Panc1 (cell line): ENCODE data around the gene POFUT1. TPM values are rescaled to one million over a fixed set of nuclear protein-coding genes. Genes with fewer than 3 reads are reported as not detected.

Experiments
- ATAC-seq: fragments of 200-7000 bp; cut with Tn5 transposase; 2 replicates; pipeline ENCODE4 v1.9.1; 2020; ENCODE audit warnings: mild to moderate bottlenecking, moderate library complexity
- BruUV-seq: library from RNA; stranded (reverse); fragments of 400-500 nt; replicated peaks from 2 replicates; lab custom pipeline; 2021; lab: Mats Ljungman, UMichigan
- CTCF ChIA-PET: fragments of 300-600 bp; sonication (Branson Sonifier 250); formaldehyde crosslinking; loops from one replicate; lab custom pipeline; 2022; ENCODE audit warnings: antibody characterized with exemption; lab: Charles Lee
- POLR2A ChIA-PET: fragments of 300-600 bp; sonication (Branson Sonifier 250); formaldehyde crosslinking; loops from one replicate; lab custom pipeline; 2022; ENCODE audit warnings: antibody characterized with exemption; lab: Charles Lee
- DNase-seq: peaks from one replicate; pipeline ENCODE4 v3.0.0-alpha.2; 2010; ENCODE audit warnings: low read depth, low spot score
- H3K27ac ChIP-seq: 2 replicates; pipeline ENCODE4 v1.5.1; 2011; ENCODE audit warnings: mild to moderate bottlenecking, low read length, inconsistent platforms
- H3K27me3 ChIP-seq: fragments of 200-500 bp; sonication (Bioruptor generic); 2 replicates; pipeline ENCODE4 v1.6.0; 2014; ENCODE audit warnings: low read length, inconsistent platforms; ENCODE audit not compliant: control insufficient read depth, insufficient read depth
- H3K36me3 ChIP-seq: fragments of 200-500 bp; sonication (Bioruptor generic); 2 replicates; pipeline ENCODE4 v1.5.1; 2014; ENCODE audit warnings: inconsistent platforms, mild to moderate bottlenecking, low read length, moderate library complexity; ENCODE audit not compliant: control insufficient read depth, insufficient read depth
- H3K4me1 ChIP-seq: 2 replicates; pipeline ENCODE4 v1.5.1; 2011; ENCODE audit warnings: inconsistent platforms, mild to moderate bottlenecking, low read length, moderate library complexity; ENCODE audit not compliant: control insufficient read depth, insufficient read depth
- H3K4me3 ChIP-seq, 2 experiments: 2 replicates each; pipeline ENCODE4 v1.5.1; 2011 to 2012; ENCODE audit warnings: low read depth in 2 of 2, low read length in 2 of 2, mild to moderate bottlenecking in 2 of 2, inconsistent platforms in 1 of 2, moderate library complexity in 1 of 2
- H3K9me3 ChIP-seq: fragments of 200-500 bp; sonication (Bioruptor generic); 2 replicates; pipeline ENCODE4 v1.5.1; 2014; ENCODE audit warnings: low read depth, mild to moderate bottlenecking, inconsistent platforms, low read length, moderate library complexity; ENCODE audit not compliant: control insufficient read depth, insufficient read depth
- POLR2AphosphoS5 ChIP-seq: IDR thresholded peaks from 2 replicates; pipeline ENCODE4 v1.6.1; 2012; ENCODE audit warnings: mild to moderate bottlenecking, low read depth, low read length, moderate library complexity
- SIN3A ChIP-seq: IDR thresholded peaks from 2 replicates; pipeline ENCODE4 v1.6.1; 2012; ENCODE audit warnings: low read depth, mild to moderate bottlenecking, low read length, moderate library complexity, borderline replicate concordance; ENCODE audit not compliant: insufficient read depth
- TCF7L2 ChIP-seq: IDR thresholded peaks from 2 replicates; pipeline ENCODE4 v1.6.1; 2011; ENCODE audit warnings: mild to moderate bottlenecking, low read depth, low read length, inconsistent platforms
- in situ Hi-C: cut with HindIII; loops from 2 replicates; pipeline ENCODE4 v1.10.0; 2016; ENCODE audit warnings: low sequenced_read_pairs, low pct_unique_long_range_greater_than_20kb
- intact Hi-C: fragments of 100-400 bp; cut with micrococcal nuclease; formaldehyde crosslinking; loops from one replicate; pipeline ENCODE4 v1.10.0; 2022; ENCODE audit not compliant: unreplicated experiment
- total RNA-seq: library from RNA; stranded (reverse); gene quantifications from one replicate; pipeline ENCODE4 v1.2.1, GENCODE V29; 2021; ENCODE audit not compliant: unreplicated experiment
- TF ChIP-seq, protein P1 (sequence below): fragments of 450-650 bp; IDR thresholded peaks from 2 replicates; pipeline ENCODE4 v1.5.1; 2017; ENCODE audit warnings: mild to moderate bottlenecking
- TF ChIP-seq, protein P2 (sequence below), 2 experiments: IDR thresholded peaks; 2 replicates each; pipeline ENCODE4 v1.6.1; 2011 to 2012; ENCODE audit warnings: low read depth in 2 of 2, control low read depth in 1 of 2, low read length in 1 of 2, mild to moderate bottlenecking in 1 of 2, moderate library complexity in 1 of 2; ENCODE audit not compliant: insufficient read depth in 1 of 2

The POFUT1 gene
- total RNA-seq, 1 experiment from 2014 or later, result 138 TPM

DNA sequence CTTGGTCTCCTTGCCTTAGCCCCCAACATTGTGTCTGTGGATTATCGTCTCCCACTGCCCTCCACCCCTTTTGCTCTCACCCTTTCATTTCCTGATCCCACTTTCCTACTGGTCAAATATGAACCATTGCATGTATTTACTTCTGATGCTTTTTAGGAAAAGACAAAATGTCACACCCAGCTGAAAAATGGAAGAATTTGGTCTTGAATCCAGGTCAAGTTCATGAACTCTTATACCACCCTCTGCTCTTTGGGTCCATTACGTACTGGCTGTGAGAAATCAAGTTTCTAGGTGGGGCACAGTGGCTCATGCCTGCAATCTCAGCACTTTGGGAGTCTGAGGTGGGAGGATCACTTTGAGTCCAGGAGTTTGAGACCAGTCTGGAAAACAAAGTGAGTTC is 54.0 kb downstream of the POFUT1 start:
- ATAC-seq, result no peak
- in situ Hi-C loops (no loop called here), intact Hi-C loops (no loop called here)
- Histone ChIP-seq H3K4me1 (0 out of 2 replicates have a peak, but pooled peaks cover 2% of the 10 kb centered on the region), H3K4me3 (no peak overlapping the region), H3K36me3 (no peaks in the 10 kb centered on the region), H3K27me3 (no peaks in the 10 kb centered on the region), H3K27ac (no peak overlapping the region), H3K9me3 (no peaks in the 10 kb centered on the region)
- TF ChIP-seq SIN3A (no peak), TCF7L2 (no peak), POLR2AphosphoS5 (no peak)
- TF ChIP-seq, protein P1, sequence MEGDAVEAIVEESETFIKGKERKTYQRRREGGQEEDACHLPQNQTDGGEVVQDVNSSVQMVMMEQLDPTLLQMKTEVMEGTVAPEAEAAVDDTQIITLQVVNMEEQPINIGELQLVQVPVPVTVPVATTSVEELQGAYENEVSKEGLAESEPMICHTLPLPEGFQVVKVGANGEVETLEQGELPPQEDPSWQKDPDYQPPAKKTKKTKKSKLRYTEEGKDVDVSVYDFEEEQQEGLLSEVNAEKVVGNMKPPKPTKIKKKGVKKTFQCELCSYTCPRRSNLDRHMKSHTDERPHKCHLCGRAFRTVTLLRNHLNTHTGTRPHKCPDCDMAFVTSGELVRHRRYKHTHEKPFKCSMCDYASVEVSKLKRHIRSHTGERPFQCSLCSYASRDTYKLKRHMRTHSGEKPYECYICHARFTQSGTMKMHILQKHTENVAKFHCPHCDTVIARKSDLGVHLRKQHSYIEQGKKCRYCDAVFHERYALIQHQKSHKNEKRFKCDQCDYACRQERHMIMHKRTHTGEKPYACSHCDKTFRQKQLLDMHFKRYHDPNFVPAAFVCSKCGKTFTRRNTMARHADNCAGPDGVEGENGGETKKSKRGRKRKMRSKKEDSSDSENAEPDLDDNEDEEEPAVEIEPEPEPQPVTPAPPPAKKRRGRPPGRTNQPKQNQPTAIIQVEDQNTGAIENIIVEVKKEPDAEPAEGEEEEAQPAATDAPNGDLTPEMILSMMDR, result no peak
- TF ChIP-seq, protein P2, sequence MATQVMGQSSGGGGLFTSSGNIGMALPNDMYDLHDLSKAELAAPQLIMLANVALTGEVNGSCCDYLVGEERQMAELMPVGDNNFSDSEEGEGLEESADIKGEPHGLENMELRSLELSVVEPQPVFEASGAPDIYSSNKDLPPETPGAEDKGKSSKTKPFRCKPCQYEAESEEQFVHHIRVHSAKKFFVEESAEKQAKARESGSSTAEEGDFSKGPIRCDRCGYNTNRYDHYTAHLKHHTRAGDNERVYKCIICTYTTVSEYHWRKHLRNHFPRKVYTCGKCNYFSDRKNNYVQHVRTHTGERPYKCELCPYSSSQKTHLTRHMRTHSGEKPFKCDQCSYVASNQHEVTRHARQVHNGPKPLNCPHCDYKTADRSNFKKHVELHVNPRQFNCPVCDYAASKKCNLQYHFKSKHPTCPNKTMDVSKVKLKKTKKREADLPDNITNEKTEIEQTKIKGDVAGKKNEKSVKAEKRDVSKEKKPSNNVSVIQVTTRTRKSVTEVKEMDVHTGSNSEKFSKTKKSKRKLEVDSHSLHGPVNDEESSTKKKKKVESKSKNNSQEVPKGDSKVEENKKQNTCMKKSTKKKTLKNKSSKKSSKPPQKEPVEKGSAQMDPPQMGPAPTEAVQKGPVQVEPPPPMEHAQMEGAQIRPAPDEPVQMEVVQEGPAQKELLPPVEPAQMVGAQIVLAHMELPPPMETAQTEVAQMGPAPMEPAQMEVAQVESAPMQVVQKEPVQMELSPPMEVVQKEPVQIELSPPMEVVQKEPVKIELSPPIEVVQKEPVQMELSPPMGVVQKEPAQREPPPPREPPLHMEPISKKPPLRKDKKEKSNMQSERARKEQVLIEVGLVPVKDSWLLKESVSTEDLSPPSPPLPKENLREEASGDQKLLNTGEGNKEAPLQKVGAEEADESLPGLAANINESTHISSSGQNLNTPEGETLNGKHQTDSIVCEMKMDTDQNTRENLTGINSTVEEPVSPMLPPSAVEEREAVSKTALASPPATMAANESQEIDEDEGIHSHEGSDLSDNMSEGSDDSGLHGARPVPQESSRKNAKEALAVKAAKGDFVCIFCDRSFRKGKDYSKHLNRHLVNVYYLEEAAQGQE (IDR thresholded peaks at IDR 0.05; ENCODE audit: insufficient read depth in 1 of 2, low read depth in 2 of 2, low read length in 1 of 2), result no peak
- ChIA-PET POLR2A (interaction anchor here (0.5 kb wide), 1 partner anchor 22 kb away, joined by 3 read pairs; no protein-coding TSS in a partner anchor), CTCF (no interaction called here)
- no peak for DNase-seq
- BruUV-seq, result no TSS peak

DNA sequence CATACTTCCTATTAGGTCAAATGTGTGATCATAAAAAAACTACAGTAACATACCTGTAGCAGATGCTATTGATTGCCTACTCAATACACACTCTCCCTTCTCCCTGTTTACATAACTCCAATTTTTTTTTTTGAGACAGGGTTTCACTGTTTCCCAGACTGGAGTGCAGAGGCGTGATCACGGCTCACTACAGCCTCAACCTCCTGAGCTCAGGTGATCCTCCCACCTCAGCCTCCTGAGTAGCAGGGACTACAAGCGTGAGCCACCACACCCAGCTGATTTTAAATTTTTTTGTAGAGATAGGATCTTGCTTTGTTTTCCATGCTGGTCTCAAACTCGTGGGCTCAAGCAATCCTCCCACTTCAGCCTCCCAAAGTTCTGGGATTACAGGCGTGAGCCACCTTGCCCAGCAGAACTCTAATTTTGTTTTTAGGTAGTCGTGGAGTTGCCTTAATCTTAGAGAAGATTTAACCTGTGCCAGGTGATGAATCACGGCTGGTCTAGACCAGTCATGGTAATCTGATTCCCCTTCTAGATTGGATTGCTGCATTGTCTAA is 55.8 kb downstream of the POFUT1 start:
- ChIA-PET CTCF (interaction anchor here (0.6 kb wide), 1 partner anchor 12 kb away, joined by 7 read pairs; no protein-coding TSS in a partner anchor), POLR2A (interaction anchor here (0.7 kb wide), 1 partner anchor 33 kb away, joined by 3 read pairs; no protein-coding TSS in a partner anchor)
- no peaks in the 10 kb centered on the region for H3K4me1 ChIP-seq
- H3K9me3 ChIP-seq, result no peaks in the 10 kb centered on the region
- intact Hi-C loops, result no loop called here
- H3K36me3 ChIP-seq, result no peaks in the 10 kb centered on the region
- in situ Hi-C loops, result no loop called here
- no peak overlapping the region for H3K4me3 ChIP-seq
- no peak for ATAC-seq
- H3K27ac ChIP-seq, result no peak overlapping the region
- no peaks in the 10 kb centered on the region for H3K27me3 ChIP-seq
- TF ChIP-seq, protein P1, result no peak
- no peak for TF ChIP-seq POLR2AphosphoS5
- TF ChIP-seq SIN3A, result no peak
- no peak for TF ChIP-seq TCF7L2
- BruUV-seq, result no TSS peak
- DNase-seq, result no peak
